Putamen (tissue), 1 donor: ENCODE data around the gene P2RX4.
"Not testable (repeated sequence)": the region's sequence is repeated elsewhere in the genome, so short reads cannot be mapped to it uniquely, and the experiment has no call there.

Experiments used
- DNase-seq: peaks from one replicate; pipeline ENCODE4 v3.0.0-alpha.2; 2016; ENCODE audit warnings: low spot score

P2RX4 gene

DNA sequence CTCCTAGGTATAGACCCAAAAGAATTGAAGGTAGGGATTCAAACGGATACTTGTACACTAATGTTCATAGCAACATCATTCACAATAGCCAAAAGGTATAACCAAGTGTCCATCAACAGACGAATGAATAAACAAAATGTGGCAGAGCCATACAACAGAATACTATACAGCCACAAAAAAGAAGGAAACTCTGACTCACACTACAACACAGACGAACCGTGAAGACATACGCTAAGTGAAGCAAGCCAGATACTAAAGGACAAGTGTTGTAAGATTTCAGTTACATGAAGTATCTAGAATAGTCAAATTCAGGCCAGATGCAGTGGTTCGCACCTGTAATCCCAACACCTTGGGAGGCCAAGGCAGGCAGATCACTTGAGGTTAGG is 67.4 kb downstream of the P2RX4 start:
- no peak for DNase-seq

DNA sequence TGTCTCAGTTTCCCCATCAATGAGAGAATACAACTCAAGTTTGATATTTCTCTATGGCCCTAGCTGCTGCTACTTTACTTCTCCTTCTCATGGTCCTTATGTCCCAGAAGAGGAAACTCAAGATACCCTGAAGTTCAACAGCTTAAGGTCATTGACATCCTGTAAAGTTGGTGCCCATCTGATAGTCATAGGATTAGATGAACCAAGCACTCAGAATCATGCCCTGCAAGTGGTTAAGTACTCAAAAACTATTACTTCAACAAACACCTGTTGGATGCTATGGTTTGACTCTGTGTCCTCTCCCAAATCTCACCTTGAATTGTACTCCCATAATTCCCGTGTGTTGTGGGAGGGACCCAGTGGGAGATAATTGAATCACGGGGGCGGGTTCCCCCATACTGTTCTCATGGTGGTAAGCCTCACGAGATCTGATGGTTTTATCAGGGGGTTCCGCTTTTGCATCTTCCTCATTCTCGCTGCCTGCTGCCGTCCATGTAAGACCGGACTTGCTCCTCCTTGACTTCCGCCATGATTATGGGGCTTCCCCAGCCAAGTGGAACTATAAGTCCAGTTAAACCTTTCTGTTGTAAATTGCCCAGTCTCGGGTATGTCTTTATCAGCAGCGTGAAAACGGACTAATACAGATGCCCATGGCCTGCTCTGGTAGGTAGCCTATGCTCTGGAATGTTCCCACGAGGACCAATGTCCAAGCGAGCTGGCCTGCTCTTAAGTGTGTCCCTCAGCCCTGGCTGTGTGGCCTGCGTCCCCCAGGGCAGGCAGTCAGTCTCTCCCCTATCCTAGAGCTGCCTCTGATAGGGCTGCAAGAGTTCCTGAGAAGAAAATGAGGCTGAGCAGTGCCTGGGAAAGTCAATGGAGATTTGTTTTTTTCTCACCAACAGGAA is 68.5 kb downstream of the P2RX4 start:
- no peak for DNase-seq

DNA sequence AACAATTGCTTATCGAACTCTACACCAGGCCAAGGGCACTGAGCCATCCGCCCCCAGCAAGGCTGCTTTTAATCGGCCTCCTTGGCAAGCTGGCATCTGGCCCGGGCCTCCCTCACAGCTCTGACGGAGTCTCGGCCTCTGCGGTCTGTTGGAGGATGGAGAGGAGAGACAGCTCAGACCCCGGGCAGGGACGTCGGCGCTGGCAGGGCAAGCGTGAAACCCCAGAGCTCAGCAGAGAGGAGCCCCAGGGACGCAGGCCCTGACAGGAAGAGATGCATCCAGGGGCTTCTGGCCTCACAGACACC is 69.1 kb downstream of the P2RX4 start:
- DNase-seq = no peak

DNA sequence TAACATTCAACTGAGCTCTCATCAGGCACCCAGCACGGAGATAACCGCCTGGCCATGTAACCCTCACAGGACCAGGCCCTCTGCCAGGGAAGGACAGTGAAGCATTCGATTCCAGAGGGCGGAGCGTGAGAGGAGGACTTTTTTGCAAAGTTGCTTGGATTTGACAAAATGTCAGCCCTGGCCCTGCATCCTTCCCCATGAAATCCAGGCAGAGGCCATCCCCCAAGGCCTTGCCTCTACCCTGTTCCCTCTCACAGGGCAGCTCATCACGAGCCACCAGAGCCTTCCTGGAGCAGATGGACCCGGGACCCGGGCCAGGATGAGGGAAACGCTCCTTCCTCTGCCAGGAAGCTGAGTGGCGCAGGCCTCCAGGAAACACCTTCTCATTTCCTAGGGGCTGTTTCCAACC is 69.6 kb downstream of the P2RX4 start:
- no peak for DNase-seq

DNA sequence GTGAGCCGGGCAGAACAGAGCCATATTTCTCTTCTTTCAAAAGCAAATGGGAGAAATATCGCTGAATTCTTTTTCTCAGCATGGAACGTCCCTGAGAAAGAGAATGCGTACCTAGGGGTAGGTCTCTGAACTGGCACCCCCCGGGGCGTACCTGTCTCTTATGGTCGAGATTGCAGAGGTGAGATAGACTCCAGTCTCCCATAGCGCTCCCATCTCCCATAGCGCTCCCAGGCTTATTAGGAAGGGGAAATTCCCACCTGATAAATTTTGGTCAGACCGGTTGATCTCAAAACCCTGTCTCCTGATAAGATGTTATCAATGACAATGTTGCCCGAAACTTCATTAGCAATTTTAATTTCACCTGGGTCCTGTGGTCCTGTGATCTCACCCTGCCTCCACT is 70.6 kb downstream of the P2RX4 start:
- not testable (repeated sequence) for DNase-seq

DNA sequence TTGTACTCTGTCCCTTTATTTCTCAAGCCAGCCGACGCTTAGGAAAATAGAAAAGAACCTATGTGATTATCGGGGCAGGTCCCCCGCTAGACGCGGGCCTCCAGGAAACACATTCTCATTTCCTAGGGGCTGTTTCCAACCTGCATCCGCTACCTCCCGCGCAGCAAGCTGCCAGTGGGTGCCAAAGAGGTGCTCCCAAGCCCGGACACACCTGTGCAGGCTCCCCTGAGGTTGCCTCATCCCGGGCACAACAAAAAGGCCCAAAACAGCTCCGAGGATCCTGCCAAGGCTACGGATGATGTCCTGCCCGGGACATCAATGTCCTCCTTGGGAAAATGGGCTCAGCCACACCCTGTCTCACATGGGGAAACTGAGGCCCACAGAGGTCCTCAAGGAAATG is 71.2 kb downstream of the P2RX4 start:
- not testable (repeated sequence) for DNase-seq

DNA sequence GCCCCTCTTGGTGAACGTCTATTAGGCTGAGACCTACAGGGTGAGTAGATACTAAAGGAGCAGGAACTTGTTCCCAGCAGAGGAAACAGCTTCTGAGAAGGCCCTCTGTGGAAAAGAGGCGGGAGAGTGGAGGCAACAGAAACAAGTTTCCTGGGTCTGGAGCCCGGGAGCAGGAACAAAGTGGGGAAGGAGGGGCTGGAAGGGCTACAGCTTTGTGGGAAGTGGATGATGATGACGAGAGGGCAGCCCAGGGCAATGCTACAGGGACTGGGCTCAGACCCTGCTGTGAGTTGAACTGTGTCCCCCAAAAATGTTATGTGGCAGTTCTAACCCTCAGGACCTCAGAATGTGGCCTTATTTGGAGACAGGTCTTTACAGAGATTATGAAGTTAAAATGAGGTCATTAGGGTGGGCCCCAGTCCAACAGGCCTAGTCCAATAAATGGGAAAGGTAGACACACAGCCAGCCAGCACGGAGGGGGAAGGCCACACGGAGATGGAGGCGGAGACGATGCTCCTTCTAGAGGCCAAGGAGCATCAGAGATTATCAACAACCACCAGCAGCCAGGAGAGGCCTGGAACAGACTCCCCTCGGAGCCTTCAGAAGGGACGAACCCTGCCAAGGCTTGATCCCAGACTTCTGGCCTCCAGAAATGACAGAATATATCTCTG is 72.3 kb downstream of the P2RX4 start:
- no peak for DNase-seq

DNA sequence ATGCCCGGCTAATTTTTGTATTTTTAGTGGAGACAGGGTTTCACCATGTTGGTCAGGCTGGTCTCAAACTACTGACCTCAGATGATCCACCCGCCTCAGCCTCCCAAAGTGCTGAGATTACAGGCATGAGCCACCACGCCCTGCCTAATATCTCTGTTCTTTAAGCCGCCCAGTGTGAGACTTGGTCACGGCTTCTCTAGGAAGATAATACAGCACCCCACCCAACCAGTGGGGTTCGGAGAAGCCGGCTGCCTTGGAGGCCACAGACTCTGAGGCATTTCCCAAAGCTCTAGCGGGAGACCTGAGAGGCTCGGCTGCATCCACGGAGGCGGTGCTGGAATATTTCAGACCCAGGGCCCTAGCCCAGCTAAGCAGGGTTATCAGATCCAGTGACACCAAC is 73.0 kb downstream of the P2RX4 start:
- not testable (repeated sequence) for DNase-seq

DNA sequence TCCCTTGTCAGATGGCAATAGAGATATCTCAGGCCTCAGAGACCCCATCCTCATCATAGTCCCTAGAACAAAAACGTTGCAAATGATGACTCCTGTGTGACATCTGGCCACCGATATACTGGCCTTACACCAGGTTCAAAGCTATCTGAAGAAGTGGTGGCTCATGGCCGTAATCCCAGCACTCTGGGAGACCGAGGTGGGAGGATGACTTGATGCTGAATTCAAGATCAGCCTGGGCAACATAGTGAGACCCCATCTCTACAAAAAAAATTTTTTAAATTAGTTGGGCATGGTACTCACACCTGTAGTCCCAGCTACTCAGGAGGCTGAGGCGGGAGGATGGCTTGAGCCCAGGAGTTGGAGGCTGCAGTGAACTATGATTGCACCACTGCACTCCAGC is 73.5 kb downstream of the P2RX4 start:
- no peak for DNase-seq
